HG03045 (cell line): ENCODE results near the gene CLTCL1.
"Not testable (repeated sequence)": the region's sequence is repeated elsewhere in the genome, so short reads cannot be mapped to it uniquely, and the experiment has no call there.

Source experiments
- ATAC-seq: cut with Tn5 transposase; IDR thresholded peaks from one replicate; pipeline ENCODE4 v1.9.1; 2021; ENCODE audit warnings: mild to moderate bottlenecking, moderate library complexity; ENCODE audit not compliant: unreplicated experiment

CLTCL1 gene

GRCh38 chr22:19256362-19256761, 35.2 kb downstream of the CLTCL1 start:
- not testable (repeated sequence) for ATAC-seq

GRCh38 chr22:19253143-19253542, 38.4 kb downstream of the CLTCL1 start:
- ATAC-seq, result no peak

- no peak for ATAC-seq
Measured at GRCh38 chr22:19244600-19245352, 46.7 kb downstream of the CLTCL1 start.

GRCh38 chr22:19242699-19243098, 48.8 kb downstream of the CLTCL1 start:
- ATAC-seq, result no peak

- no peak for ATAC-seq
Measured at GRCh38 chr22:19241593-19241906, 50.0 kb downstream of the CLTCL1 start.

- ATAC-seq, result no peak
Measured at GRCh38 chr22:19240813-19241592, 50.5 kb downstream of the CLTCL1 start.

- ATAC-seq, result no peak
Measured at GRCh38 chr22:19239464-19239863, 52.1 kb downstream of the CLTCL1 start.

GRCh38 chr22:19238900-19239299, 52.6 kb downstream of the CLTCL1 start:
- ATAC-seq, result no peak

GRCh38 chr22:19235874-19236273, 55.6 kb downstream of the CLTCL1 start:
- no peak for ATAC-seq

GRCh38 chr22:19234126-19234896, 57.2 kb downstream of the CLTCL1 start:
- no peak for ATAC-seq

GRCh38 chr22:19233189-19233661, 58.3 kb downstream of the CLTCL1 start:
- ATAC-seq, result no peak

GRCh38 chr22:19232623-19233022, 58.9 kb downstream of the CLTCL1 start:
- no peak for ATAC-seq

GRCh38 chr22:19231986-19232385, 59.5 kb downstream of the CLTCL1 start:
- ATAC-seq, result no peak

- ATAC-seq, result no peak
Measured at GRCh38 chr22:19229600-19229999, 61.9 kb downstream of the CLTCL1 start.

- no peak for ATAC-seq
Measured at GRCh38 chr22:19228179-19228578, 63.3 kb downstream of the CLTCL1 start.

- no peak for ATAC-seq
Measured at GRCh38 chr22:19226428-19226827, 65.1 kb downstream of the CLTCL1 start.

GRCh38 chr22:19225560-19225959, 66.0 kb downstream of the CLTCL1 start:
- no peak for ATAC-seq

GRCh38 chr22:19224985-19225384, 66.5 kb downstream of the CLTCL1 start:
- ATAC-seq, result no peak

GRCh38 chr22:19224557-19224956, 67.0 kb downstream of the CLTCL1 start:
- no peak for ATAC-seq

GRCh38 chr22:19223617-19224016, 67.9 kb downstream of the CLTCL1 start:
- ATAC-seq, result no peak

- no peak for ATAC-seq
Measured at GRCh38 chr22:19223110-19223509, 68.4 kb downstream of the CLTCL1 start.
